ENCODE results near the gene CRY1.
"Not testable (repeated sequence)": the region's sequence is repeated elsewhere in the genome, so short reads cannot be mapped to it uniquely, and the experiment has no call there.

The CRY1 gene

DNA sequence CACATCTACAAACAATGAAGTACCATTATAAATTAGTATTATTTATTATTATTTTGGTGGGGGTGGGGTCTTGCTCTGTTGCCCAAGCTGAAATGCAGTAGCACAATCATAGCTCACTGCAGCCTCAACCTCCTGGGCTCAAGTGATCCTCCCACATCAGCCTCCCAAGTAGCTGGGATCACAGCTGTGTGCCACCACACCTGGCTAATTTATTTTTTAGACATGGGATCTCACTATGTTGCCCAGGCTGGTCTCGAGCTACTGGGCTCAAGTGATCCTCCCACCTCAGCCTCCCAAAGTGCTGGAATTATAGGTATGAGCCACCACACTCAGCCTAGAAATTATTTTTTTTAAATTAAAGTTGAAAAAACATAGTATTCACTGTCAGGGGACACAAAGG, 15.0 kb upstream of the CRY1 start:
- not testable (repeated sequence) for DNase-seq (ENCODE audit: low spot score)

DNA sequence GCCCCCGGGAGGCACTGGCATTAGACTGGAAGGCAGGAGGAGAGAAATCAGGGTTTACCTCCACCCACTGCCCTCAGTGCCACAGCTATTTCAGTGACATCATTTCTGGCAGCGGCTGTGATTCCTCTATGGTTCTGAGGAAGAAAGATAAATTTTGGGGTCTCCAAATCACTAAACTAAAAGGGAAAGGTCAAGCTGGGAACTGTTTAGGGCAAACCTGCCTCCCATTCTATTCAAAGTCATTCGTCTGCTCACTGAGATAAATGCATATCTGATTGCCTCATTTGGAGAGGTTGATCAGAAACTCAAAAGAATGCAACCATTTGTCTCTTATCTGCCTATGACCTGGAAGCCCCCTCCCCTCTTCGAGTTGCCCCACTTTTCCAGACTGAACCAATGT, 14.0 kb upstream of the CRY1 start:
- no peak for DNase-seq (ENCODE audit: low spot score)

DNA sequence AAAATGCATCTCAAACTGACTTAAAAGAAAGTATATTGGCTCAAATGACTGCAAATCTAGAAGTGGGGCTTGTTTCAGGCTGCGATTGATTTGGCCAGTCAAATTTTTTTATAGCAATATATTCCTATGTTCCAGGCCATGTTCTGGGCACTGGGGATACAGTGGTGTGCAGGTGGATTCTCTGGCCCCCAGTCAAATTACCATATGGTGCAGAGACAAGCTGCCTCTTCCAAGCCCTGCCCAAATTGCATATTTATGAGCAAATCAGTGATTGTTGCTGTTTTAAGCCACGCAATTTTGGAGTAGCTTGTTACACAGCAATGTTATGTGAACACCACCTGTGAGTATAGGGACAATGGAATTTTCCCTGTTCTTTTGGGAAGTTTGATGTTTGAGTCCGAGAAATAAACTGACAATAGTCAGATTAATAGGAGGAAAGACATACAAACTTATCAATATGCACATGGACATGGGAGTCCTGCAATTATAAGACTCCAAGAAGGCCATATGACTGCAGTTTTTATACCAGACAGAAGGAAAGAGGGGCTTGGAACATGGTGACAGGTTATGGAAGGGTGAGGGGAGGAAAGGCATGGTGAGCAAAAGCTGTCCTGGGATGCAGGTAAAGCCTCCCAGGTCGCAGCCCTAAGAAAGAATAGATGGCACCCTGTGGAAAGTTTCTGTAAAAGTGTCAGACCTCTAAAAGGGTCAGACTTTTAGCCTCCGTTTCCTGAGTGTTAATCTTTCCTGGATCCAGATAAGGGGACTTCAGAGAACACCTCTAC, 13.1 kb upstream of the CRY1 start:
- no peak for DNase-seq (ENCODE audit: low spot score)

DNA sequence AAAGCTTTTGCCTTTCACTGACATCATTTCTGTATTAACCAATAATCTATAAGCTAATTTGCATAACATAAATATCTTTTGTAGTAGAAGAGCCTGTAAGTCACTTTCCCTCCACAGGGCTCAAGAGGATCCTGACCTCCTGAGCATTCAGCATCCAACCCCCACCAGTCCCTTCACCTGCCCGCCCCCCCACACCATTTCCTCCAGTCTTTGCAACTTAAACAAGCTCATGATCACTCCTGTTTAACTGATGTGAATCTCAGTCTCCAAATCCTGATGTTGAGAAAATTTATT, 12.0 kb upstream of the CRY1 start:
- no peak for DNase-seq (ENCODE audit: low spot score)

DNA sequence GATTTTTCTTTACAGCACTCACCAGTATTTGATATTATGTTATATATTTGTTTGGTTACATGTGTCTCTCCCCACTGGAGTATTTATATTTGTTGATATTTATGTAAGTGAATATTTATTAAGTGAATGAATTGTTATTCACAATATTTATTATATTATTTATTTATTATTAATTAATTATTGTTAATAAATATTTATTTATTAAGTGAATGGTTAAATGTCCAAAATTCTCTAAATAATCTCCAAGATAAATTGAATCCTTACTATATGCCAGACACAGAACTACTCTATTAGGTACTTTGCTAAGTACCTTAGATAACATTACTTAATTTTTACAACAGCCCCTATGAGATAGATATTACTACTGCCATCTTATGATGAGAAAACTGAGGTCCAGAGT, 10.2 kb upstream of the CRY1 start:
- no peak for DNase-seq (ENCODE audit: low spot score)

DNA sequence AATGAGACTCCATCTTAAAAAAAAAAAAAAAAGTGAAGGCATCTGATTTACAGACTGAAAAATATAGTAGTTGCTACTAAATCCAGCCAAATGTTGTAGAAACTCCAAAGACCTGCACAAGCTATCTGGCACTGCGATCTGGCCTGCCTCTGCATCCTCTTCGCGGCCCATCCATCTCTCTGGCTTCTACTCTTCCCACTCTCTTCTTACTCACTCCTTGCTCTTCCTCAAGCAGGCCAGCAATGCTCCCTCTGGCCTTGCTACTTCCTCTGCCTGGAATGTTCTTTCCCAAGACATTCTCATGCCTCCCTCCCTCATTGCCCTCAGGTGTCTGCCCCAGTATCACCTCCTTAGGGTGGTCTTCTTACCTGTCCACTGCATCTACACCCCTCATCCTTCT, 9.7 kb upstream of the CRY1 start:
- no peak for DNase-seq (ENCODE audit: low spot score)

DNA sequence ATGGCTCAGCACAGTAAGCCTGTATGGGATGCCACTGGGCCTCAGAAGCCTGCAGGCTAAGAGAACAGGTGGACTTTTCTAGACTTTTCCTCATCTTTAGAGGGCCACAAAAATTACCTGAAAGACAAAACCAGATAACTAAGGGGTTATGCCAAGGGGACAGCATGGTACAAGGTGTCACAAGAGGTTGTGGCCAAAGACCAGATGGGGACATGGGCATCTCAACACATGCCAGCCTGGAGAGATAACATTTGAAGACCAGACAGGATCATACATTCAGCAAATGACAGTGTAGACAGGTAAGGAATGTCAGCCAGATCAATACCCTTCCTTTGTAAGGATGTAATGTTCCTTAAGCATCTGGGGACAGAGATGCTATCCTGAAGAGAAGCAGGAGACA, 8.9 kb upstream of the CRY1 start:
- DNase-seq (ENCODE audit: low spot score) = no peak

DNA sequence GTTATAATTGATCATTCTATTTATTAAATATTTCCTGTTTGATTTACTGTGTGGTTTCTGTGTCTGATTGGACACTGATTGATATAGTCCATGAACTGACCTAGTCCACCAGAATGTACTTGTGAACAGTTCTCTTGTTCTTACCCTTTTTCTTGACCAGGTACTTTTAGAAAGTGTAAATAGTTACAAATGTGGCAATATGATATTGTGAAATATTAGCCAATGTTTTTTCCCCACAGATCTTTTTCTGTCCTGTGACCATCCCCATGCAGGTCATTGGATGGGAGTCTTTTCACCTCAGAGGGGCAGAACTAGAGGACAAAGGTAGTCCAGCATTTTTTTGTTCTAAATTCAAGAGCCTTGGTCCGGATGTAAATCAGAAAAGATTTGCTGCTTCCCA, 8.3 kb upstream of the CRY1 start:
- DNase-seq (ENCODE audit: low spot score) = no peak

DNA sequence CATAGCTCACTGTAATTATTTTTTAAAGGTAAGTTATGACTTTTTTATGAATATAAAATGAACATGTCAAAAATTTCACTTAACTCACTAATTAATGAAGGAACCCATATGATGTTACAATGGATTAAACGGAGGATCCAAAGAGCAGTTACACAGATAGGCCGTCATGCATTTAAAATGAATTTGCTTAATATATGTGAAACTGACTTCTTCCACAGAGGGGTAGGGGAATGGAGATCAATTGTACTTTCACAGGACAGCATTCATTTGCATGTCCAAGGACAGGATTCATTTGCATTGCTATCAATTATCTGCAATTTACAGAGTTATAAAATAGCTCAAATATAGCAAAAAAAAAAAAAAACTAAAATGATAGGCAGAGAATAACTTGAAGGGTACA, 6.6 kb upstream of the CRY1 start:
- DNase-seq (ENCODE audit: low spot score) = no peak

DNA sequence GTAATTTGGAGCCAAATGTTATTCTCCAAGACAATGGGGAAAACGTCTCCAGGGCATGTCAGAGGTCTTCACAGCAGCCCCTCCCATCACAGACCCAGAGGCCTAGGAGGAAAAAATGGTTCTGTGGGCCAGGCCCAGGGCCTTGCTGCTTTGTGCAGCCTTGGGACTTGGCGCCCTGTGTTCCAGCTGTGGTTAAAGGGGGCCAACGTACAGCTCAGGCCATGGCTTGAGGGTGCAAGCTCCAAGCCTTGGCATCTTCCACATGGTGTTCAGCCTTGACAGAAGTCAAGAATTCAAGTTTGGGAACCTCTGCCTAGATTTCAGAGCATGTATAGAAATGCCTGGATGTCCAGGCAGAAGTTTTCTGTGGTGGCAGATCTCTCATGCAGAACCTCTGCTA, 3.2 kb upstream of the CRY1 start:
- DNase-seq (ENCODE audit: low spot score) = no peak

DNA sequence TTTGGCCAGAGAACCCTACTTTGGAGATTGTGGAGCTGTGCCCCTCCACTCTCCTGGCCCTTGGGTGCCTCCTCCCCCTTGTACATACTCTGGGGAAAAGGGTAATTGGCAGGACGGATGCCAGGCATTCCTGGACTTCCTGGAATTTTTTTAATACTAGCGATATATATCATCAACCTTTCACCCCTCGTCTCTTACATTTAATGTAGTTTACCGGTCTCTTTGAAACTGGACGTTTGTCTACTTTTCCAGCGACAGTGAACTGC, 767 bp upstream of the CRY1 start:
- DNase-seq (ENCODE audit: low spot score) = no peak

DNA sequence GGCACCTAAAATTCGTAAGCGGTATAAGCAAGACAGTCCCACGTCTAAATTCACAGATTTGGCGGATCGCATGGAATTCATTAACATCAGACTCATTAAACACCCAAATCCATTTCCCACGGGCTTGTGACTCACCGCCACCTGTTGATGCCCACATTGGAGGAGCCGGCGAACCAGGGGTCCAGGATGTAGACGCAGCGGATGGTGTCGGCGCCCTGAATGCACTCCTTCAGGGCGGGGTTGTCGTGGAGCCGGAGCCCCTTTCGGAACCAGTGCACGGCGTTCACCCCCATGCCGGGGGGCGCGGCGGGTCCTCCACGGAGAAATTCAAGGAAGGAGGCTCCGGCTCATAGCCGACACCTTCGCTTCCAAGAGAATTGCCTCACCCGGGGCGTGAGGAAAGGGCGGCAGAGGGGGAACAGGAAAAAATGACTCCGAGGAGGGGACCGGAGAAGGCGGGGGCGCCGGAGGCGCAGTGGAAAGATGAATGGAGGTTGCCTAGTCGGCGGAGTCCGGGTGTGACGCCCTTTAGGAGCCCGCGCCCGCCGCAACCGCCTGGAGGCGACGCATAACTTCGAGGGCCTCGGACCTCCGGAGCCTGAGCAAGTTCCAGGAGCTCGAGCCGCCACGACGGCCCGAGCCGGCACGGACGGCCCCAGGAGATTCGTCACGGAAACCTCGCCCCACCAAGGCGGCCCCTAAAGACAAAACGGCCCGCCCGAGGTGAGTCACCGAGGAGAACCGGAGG, 506 bp downstream of the CRY1 start:
- peak; percentile 17 for DNase-seq (ENCODE audit: low spot score)

DNA sequence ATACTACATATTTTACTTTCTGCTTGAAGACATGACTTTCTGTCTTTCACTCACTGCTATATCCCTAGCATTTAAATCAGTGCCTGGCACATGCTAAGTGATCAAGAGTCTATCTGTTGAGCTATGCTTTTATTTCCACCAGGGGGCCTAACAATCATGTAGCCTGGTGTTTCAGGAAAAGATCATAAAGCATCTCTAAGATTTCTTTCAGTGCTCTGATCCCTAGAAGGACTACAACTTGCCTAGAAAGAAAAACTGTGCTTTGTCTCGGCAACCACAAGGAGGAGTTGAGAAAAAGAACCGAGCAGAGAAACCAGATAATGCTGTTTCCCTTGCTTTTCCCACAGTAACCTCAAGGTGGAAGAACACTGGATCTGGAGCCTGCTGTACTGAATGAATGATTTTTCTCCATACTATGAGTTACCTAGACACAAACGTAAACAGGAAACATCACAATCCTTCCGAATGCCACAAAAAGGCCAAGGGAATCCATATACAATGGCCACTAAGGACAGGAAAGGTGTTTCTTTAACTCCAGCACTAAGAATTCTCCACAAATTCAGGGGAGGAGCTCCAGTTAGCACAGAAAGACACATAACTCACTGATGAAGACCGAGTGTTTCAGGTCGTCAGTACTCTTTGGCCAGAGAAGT, 1.2 kb downstream of the CRY1 start:
- DNase-seq (ENCODE audit: low spot score) = peak; percentile 82

DNA sequence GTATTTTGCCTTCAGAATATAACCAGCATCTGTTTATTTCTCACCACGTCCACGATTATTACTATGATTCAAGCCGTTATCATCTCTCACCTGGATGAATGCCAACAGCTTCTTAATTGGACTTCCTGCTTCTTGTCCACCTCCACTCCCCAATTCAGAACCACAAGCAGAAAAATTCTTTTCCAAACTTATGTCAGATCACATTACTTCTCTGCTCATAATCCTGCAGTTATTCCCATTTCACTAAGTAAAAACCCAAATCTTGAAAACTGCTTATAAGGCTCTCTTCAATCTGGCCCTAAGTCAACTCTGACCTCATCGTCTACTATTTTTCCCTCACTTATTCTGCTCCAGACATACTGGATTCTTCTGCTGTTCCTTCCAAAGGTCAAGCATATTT, 2.0 kb downstream of the CRY1 start:
- no peak for DNase-seq (ENCODE audit: low spot score)

DNA sequence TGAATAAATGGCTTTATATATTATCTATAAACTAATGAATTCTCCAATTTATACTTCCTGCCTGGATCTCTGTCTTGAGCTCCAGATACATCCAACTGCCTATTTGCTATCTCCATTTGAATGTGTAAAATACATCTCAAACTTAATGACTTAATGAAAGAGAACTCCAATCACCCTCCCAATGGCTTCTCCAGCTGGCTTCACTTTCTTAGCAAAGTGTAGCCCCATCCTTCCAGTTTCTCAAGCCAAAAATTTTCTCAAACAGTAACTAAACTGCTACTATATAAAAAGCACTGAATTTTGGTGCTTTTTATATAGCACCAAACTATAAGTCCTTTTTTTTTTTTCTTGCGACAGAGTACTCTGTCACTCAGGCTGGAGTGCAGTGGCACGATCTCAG, 2.6 kb downstream of the CRY1 start:
- no peak for DNase-seq (ENCODE audit: low spot score)

DNA sequence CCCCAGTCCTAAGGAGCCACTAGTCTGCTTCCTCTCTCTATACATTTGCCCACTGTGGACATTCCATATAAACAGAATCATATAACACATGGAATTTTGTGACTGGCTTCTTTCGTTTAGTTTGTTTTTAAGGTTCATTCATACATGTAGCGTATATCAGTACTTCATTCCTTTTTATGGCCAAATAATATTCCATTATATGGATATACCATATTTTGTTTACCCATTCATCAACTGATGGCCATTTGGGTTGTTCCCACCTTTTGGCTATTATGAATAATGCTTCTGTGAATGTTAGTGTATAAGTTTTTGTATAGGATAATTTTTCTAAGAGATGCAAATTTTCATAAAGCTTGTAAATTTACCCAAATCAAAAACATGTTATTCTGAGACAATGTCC, 4.4 kb downstream of the CRY1 start:
- no peak for DNase-seq (ENCODE audit: low spot score)

DNA sequence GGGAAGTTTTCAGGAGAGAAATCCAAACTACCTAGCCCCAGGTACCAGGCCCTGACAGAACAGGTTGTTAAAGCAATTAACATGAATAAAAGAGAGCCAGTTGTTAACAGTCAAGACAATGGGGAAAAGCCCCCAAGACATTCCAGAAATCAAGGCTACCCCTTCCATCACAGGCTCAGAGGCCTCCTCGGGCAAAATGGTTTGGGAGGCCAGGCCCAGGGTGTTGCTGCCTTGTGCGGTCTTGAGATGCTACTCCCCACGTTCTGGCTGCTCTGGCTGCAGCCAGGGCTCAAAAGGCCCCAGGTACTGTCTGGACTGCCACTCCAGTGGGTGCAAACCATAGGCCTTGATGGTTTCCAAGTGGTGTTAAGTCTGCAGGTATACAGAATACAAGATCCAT, 7.0 kb downstream of the CRY1 start:
- DNase-seq (ENCODE audit: low spot score) = no peak

DNA sequence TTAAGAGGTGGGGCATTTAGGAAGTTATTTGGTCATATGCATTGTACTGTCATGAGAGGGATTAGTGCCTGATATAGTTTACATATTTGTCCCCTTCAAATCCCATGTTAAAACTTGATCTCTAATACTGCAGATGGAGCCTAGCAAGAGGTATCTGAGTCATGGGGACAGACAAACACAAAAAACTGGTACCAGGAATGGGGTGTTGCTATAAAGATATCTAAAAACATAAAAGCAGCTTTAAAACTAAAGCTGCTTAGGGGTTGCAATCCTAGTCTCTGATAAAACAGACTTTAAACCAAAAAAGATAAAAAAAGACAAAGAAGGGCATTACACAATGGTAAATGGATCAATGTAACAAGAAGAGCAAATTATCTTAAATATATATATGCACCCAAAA, 11.6 kb downstream of the CRY1 start:
- DNase-seq (ENCODE audit: low spot score) = no peak

DNA sequence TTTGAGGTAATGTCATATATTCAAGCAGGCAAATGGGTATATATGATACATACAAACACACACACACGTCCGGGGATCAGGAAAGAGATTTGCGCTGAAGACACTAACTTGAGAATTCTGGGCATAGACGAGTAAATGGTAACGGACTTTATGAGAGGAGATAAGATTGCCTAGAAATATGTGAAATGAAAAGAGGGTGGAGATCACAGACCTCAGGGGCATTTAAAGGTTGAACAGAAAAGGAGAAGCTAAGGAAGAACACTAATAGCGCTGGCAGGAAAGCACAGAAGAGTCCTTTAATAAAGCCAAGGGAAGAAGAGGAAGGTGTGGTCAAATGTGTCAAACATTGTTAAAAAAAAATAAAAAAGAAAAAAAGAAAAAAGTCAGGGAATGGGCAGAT, 13.1 kb downstream of the CRY1 start:
- no peak for DNase-seq (ENCODE audit: low spot score)

DNA sequence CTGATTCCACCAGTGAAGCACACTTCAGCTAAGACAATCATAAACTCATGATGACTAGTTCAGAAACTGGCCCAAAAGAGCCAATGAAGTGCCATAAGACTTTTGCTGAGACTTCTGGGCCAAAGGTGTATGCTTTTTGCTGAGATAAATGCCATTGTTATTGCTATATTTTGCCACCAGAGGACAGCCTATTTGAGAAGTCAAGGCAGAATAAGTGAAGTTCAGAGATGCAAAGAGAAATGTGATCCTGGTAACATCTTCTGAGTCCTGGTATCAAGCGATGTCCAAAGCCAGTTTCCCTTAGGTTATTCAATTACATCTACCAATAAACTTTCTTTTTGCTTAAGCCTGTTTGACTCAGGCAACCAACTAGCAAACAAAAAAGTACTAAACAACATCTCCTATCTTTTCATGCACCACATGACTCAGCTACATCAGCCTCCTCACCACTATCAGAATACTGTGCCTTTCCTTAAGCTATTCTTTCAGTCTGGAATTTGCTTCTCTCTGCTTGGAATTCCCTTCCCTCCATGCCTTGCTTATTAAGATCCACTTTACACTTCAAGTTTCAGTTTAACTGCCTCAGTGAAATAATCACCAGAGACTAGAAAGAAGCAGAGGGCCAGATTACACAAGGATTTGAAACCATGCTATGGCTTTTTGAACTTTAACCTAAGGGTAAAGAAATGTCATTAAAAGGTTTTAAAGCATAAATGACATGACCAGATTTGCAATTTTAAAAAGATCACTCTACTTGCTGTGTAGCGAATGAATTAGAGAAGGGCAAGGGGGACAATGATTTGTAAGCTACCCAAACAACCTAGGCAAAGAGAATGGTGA, 14.0 kb downstream of the CRY1 start:
- peak; percentile 5 for DNase-seq (ENCODE audit: low spot score)

DNA sequence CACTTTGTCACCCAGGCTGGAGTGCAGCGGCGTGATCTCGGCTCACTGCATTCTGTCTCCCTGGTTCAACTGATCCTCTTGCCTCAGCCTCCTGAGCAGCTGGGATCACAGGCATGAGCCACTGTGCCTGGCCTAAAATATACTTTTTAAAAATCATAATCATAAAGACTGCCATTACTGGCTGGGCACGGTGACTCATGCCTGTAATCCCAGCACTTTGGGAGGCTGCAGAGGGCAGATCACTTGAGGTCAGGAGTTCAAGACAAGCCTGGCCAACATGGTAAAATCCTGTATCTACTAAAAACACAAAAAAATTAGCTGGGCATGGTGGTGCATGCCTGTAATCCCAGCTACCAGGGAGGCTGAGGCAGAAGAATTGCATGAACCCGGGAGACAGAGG, 20.1 kb downstream of the CRY1 start:
- DNase-seq (ENCODE audit: low spot score) = not testable (repeated sequence)

DNA sequence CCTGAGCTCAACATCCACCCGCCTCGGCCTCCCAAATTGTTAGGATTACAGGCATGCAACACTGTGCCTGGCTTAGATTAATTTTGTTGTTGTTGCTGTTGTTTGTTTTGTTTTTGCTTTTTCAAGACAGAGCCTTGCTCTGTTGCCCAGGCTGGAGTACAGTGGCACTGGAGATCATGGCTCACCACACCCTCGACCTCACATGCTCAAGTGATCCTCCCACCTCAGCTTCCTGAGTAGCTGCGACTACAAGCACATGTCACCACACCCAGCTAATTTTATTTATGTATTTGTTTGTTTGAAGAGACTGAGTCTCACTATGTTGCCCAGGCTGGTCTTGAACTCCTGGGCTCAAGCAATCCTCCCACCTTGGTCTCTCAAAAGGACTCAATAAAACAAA, 26.7 kb downstream of the CRY1 start:
- DNase-seq (ENCODE audit: low spot score) = no peak

DNA sequence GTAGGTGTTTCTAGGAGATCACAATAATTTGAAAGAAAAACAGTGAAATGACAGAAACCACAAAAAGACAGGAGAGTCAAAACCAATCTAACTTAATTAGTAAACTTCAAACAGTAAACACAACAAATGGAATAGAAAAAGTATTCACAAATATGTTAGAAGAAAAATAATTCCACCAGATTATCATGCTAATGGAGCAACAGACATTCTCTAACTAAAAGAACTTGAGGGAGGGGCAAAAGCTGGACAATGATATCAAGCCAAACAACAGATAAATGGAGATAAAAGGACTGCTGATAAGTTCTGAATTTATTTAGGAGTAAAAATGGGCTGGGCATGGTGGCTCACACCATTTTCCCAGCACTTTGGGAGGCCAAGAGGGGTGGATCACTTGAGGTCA, 28.7 kb downstream of the CRY1 start:
- DNase-seq (ENCODE audit: low spot score) = no peak
